A673 (cell line): ENCODE results near the gene NEO1. TPM values are rescaled to one million over a fixed set of nuclear protein-coding genes. Genes with fewer than 3 reads are reported as not detected.
A peak's percentile ranks its signal among the peaks of the same experiment; 100 is the strongest.

Experiments used
- BruUV-seq: library from RNA; stranded (reverse); fragments of 400-500 nt; replicated peaks from 2 replicates; lab custom pipeline; 2021; lab: Mats Ljungman, UMichigan
- CTCF ChIA-PET: fragments of 300-600 bp; sonication (Branson Sonifier 250); formaldehyde crosslinking; loops from one replicate; lab custom pipeline; 2022; ENCODE audit warnings: antibody characterized with exemption; lab: Charles Lee
- POLR2A ChIA-PET: fragments of 300-600 bp; sonication (Branson Sonifier 250); formaldehyde crosslinking; loops from one replicate; lab custom pipeline; 2022; ENCODE audit warnings: antibody characterized with exemption; ENCODE audit not compliant: low non-redundant PET; lab: Charles Lee
- DNase-seq: peaks from one replicate; pipeline ENCODE4 v3.0.0-alpha.2; 2015; ENCODE audit warnings: low spot score
- H3K27ac ChIP-seq: fragments of 200-600 bp; sonication (generic); 2 replicates; pipeline ENCODE4 v1.5.1; 2016; ENCODE audit warnings: mixed run types, low read depth, mild to moderate bottlenecking, mixed read lengths, antibody characterized with exemption, low read length; ENCODE audit not compliant: poor library complexity, severe bottlenecking
- H3K27me3 ChIP-seq: fragments of 200-600 bp; sonication (generic); replicated peaks from 2 replicates; pipeline ENCODE4 v1.6.1; 2017; ENCODE audit warnings: mixed run types, low read depth, mild to moderate bottlenecking, mixed read lengths, antibody characterized with exemption, low read length; ENCODE audit not compliant: insufficient read depth, poor library complexity
- H3K36me3 ChIP-seq: fragments of 200-600 bp; sonication (generic); 2 replicates; pipeline ENCODE4 v1.6.1; 2016; ENCODE audit warnings: mixed run types, mild to moderate bottlenecking, mixed read lengths, antibody characterized with exemption, low read length; ENCODE audit not compliant: insufficient read depth, poor library complexity, severe bottlenecking
- H3K4me1 ChIP-seq: fragments of 200-600 bp; sonication (generic); 2 replicates; pipeline ENCODE4 v1.6.1; 2017; ENCODE audit warnings: mixed run types, mild to moderate bottlenecking, mixed read lengths, antibody characterized with exemption, low read length; ENCODE audit not compliant: insufficient read depth, poor library complexity, severe bottlenecking
- H3K4me3 ChIP-seq: fragments of 200-600 bp; sonication (generic); 2 replicates; pipeline ENCODE4 v1.5.1; 2016; ENCODE audit warnings: low read depth, mixed run types, mild to moderate bottlenecking, mixed read lengths, low read length; ENCODE audit not compliant: poor library complexity, severe bottlenecking
- H3K9me3 ChIP-seq: fragments of 200-600 bp; sonication (generic); 2 replicates; pipeline ENCODE4 v1.6.1; 2016; ENCODE audit warnings: mixed run types, low read depth, mild to moderate bottlenecking, mixed read lengths, antibody characterized with exemption, low read length; ENCODE audit not compliant: poor library complexity, severe bottlenecking
- CTCF ChIP-seq: fragments of 300-800, 200-600 bp; sonication (generic); conservative IDR thresholded peaks from 2 replicates; pipeline ENCODE4 v1.5.1; 2017; ENCODE audit warnings: low read depth, mild to moderate bottlenecking, antibody characterized with exemption, low read length, moderate library complexity, mixed read lengths
- EZH2 ChIP-seq: fragments of 200-600 bp; sonication (generic); IDR thresholded peaks from 2 replicates; pipeline ENCODE4 v1.6.1; 2017; ENCODE audit warnings: borderline replicate concordance, low read depth, mild to moderate bottlenecking, mixed read lengths, antibody characterized with exemption, low read length; ENCODE audit not compliant: poor library complexity, severe bottlenecking
- intact Hi-C: fragments of 100-400 bp; cut with micrococcal nuclease; formaldehyde crosslinking; loops from one replicate; pipeline ENCODE4 v1.10.0; 2022; ENCODE audit not compliant: unreplicated experiment
- total RNA-seq: library from RNA; stranded (reverse); gene quantifications from 2 replicates; pipeline ENCODE4 v1.2.3, GENCODE V29; 2021

NEO1 gene
- total RNA-seq, 1 experiment from 2014 or later, result 72.6 TPM

- POLR2A ChIA-PET, result interaction anchor here (0.7 kb wide), 1 partner anchor 374 kb away, joined by 3 read pairs; no protein-coding TSS in a partner anchor
- CTCF ChIA-PET, result no interaction called here
- Histone ChIP-seq H3K36me3 (no peaks in the 10 kb centered on the region), H3K4me1 (peaks cover 9% of the 10 kb centered on the region), H3K27ac (no peak overlapping the region), H3K4me3 (no peak overlapping the region), H3K9me3 (no peaks in the 10 kb centered on the region), H3K27me3 (no peaks in the 10 kb centered on the region)
- no peak for DNase-seq
- TF ChIP-seq EZH2 (no peak), CTCF (no peak)
- intact Hi-C loops, result no loop called here
- no TSS peak for BruUV-seq
Measured at GRCh38 chr15:73048624-73049295, 3.5 kb upstream of the NEO1 start.

- H3K27ac ChIP-seq, result no peak overlapping the region
- H3K36me3 ChIP-seq, result no peaks in the 10 kb centered on the region
- H3K4me3 ChIP-seq, result no peak overlapping the region
- ChIA-PET CTCF (no interaction called here), POLR2A (no interaction called here)
- H3K4me1 ChIP-seq, result peaks cover 18% of the 10 kb centered on the region
- intact Hi-C loops, result loop anchor here (10.0 kb wide), 1 partner anchor 195 kb away; no protein-coding TSS in a partner anchor
- no peak for DNase-seq
- TF ChIP-seq EZH2 (no peak), CTCF (no peak)
- H3K27me3 ChIP-seq, result no peaks in the 10 kb centered on the region
- no TSS peak for BruUV-seq
- no peaks in the 10 kb centered on the region for H3K9me3 ChIP-seq
Measured at GRCh38 chr15:73049564-73050215, 2.6 kb upstream of the NEO1 start.

- intact Hi-C loops, result loop anchor here (10.0 kb wide), 1 partner anchor 194 kb away; no protein-coding TSS in a partner anchor
- H3K4me3 ChIP-seq, result peak overlapping the region; percentile 61
- TF ChIP-seq CTCF, result no peak
- no peak for TF ChIP-seq EZH2
- no TSS peak for BruUV-seq
- H3K4me1 ChIP-seq, result peaks cover 23% of the 10 kb centered on the region
- CTCF ChIA-PET, result no interaction called here
- H3K27ac ChIP-seq, result no peak overlapping the region
- H3K9me3 ChIP-seq, result no peaks in the 10 kb centered on the region
- POLR2A ChIA-PET, result no interaction called here
- H3K27me3 ChIP-seq, result no peaks in the 10 kb centered on the region
- H3K36me3 ChIP-seq, result no peaks in the 10 kb centered on the region
- DNase-seq, result no peak
Measured at GRCh38 chr15:73050561-73051295, 1.5 kb upstream of the NEO1 start.
